Prostate gland (tissue), 2 donors: ENCODE measurements around the gene ZNF133. TPM values are rescaled to one million over a fixed set of nuclear protein-coding genes. Genes with fewer than 3 reads are reported as not detected.
"Not testable (repeated sequence)": the region's sequence is repeated elsewhere in the genome, so short reads cannot be mapped to it uniquely, and the experiment has no call there.

Experiments
- DNase-seq: peaks from one replicate; pipeline ENCODE4 v3.0.0-alpha.2; 2019; ENCODE audit warnings: low spot score
- H3K27ac ChIP-seq, 2 donors: fragments of 200-600 bp; sonication (generic); 2 replicates each; pipeline ENCODE4 v1.5.1; 2017 to 2019
- H3K27me3 ChIP-seq: fragments of 200-600 bp; sonication (generic); replicated peaks from 2 replicates; pipeline ENCODE4 v1.5.1; 2019; ENCODE audit not compliant: insufficient read depth
- H3K36me3 ChIP-seq, 2 donors: fragments of 200-600 bp; sonication (generic); 1 replicate in 1 of 2; 2 replicates in 1 of 2; pipeline versions ENCODE4 v1.5.1 to v1.8.1; 2017 to 2019
- H3K4me1 ChIP-seq: fragments of 200-600 bp; sonication (generic); replicated peaks from 2 replicates; pipeline ENCODE4 v1.5.1; 2019
- H3K4me3 ChIP-seq, 2 donors: fragments of 200-600 bp; sonication (generic); 2 replicates each; pipeline ENCODE4 v1.5.1; 2017 to 2019
- H3K9me3 ChIP-seq: fragments of 200-600 bp; sonication (generic); 2 replicates; pipeline ENCODE4 v1.5.1; 2017
- POLR2A ChIP-seq: fragments of 450-650 bp; IDR thresholded peaks from one replicate; pipeline ENCODE4 v1.6.1; 2016; ENCODE audit warnings: antibody characterized with exemption, mild to moderate bottlenecking
- POLR2AphosphoS5 ChIP-seq: sonication (generic); formaldehyde crosslinking; IDR thresholded peaks from one replicate; pipeline ENCODE4 v1.6.1; 2017; ENCODE audit warnings: antibody characterized with exemption
- WGBS: methylation state at CpG from one replicate; pipeline ENCODE4 v1.1.5; 2018; 5-methylcytosine and 5-hydroxymethylcytosine counted together
- intact Hi-C: fragments of 100-400 bp; cut with DNase I; formaldehyde crosslinking; loops from one replicate; pipeline ENCODE4 v1.14.2; 2022
- total RNA-seq, 2 donors: library from RNA; depleted of rRNA; stranded (reverse); fragments of >200 nt; gene quantifications; one replicate each; pipeline ENCODE4 v1.1.0, GENCODE V29; 2016
- TF ChIP-seq, protein P1 (sequence below), 4 experiments: fragments of 200-600 bp in 2 of 4; fragments of 450-650 bp in 2 of 4; sonication (generic) in 2 of 4; IDR thresholded peaks; 1 replicate in 3 of 4; 2 replicates in 1 of 4; pipeline ENCODE4 v1.5.1; 2016 to 2019; ENCODE audit warnings: antibody characterized with exemption in 4 of 4, mild to moderate bottlenecking in 2 of 4, moderate library complexity in 2 of 4

ZNF133 gene
- total RNA-seq: 10 to 100 TPM; 15.2 to 23.1 TPM

DNA sequence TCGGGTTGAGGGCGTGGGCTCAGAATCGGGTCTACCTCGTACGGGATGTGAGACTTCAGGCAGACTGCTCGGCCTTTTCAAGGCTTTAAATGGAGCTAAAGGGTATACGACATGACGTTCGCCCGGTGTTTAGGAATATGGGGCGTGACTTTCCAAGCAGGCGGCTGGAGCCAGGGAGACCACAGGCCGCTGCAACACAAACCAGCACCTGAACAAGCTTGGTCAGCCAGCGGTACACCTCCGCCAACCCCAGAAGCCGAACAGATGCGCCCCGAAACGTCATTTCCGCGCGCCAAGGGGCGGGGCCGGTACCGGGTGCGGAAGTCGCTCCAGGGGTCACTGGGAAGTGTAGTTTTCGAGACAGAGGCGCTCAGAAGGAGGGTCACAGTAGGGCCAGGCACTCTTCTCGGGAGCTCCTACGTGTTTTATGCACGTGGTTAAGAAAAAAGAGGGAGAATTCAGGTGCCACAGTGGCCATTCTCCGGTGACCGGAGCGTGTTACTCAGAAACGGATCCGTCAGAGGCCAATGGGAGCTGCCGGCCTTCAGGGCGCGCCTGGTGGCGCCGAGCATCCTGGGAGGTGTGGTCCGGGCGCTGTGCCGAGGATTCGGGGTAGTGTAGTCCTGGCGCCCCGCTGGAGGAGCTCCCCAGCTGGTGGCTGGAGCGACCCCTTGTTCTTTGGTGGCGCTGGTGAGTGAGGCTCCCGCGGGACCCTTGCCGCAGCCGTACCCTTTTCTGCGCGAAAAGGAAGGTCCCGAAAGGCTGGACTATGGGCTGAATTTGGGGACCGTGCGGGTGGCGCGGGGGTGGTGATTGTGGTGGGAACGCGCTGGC lies at the start of gene ZNF133:
ZNF133 (plus strand) TSS at position 613 of the 834 bp plus-strand sequence. CDS start 17,160 bp downstream, outside the sequence.
- H3K36me3 ChIP-seq: no peaks in the 10 kb centered on the region
- intact Hi-C loops: loop anchor here (2.0 kb wide), 2 partner anchors 151 to 179 kb away; partner anchors contain the start of genes DZANK1, KAT14, PET117 and POLR3F
- peak; percentile 97 for TF ChIP-seq POLR2AphosphoS5
- TF ChIP-seq, protein P1, sequence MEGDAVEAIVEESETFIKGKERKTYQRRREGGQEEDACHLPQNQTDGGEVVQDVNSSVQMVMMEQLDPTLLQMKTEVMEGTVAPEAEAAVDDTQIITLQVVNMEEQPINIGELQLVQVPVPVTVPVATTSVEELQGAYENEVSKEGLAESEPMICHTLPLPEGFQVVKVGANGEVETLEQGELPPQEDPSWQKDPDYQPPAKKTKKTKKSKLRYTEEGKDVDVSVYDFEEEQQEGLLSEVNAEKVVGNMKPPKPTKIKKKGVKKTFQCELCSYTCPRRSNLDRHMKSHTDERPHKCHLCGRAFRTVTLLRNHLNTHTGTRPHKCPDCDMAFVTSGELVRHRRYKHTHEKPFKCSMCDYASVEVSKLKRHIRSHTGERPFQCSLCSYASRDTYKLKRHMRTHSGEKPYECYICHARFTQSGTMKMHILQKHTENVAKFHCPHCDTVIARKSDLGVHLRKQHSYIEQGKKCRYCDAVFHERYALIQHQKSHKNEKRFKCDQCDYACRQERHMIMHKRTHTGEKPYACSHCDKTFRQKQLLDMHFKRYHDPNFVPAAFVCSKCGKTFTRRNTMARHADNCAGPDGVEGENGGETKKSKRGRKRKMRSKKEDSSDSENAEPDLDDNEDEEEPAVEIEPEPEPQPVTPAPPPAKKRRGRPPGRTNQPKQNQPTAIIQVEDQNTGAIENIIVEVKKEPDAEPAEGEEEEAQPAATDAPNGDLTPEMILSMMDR (IDR thresholded peaks at IDR 0.05): peak in 2 of 4 experiments; percentile 17 to 26
- peak; percentile 67 for TF ChIP-seq POLR2A
- H3K9me3 ChIP-seq: no peaks in the 10 kb centered on the region
- WGBS: under 1% methylated on average over 63 of the region's 63 CpGs
- H3K27me3 ChIP-seq: no peaks in the 10 kb centered on the region
- H3K4me3 ChIP-seq: peak within 1 kb of the TSS; percentile 80 to 81
- peak; percentile 97 for DNase-seq
- peaks cover 3% of the 10 kb centered on the region for H3K4me1 ChIP-seq
- H3K27ac ChIP-seq: peak within 1 kb of the TSS; percentile 96

DNA sequence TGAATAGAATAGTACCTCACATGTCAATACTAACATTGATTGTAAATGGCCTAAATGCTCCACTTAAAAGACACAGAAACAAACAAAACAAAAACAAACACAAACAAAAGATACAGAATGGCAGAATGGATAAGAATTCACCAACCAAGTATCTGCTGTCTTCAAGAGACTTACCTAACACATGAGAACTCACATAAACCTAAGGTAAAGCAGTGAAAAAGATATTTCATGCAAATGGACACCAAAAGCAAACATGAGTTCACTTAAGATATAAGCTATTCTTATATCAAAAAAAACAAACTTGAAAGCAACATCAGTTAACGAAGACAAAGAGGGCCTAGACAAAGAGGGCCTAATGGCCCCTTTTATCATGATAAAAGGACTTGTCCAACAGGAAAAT lies 47.3 kb upstream of the ZNF133 start:
- Histone ChIP-seq H3K4me1 (no peaks in the 10 kb centered on the region), H3K27ac (no peak overlapping the region), H3K27me3 (no peaks in the 10 kb centered on the region), H3K36me3 (no peaks in the 10 kb centered on the region), H3K9me3 (no peaks in the 10 kb centered on the region), H3K4me3 (no peak overlapping the region)
- no peak for DNase-seq
- 58% methylated on average over 1 of the region's 1 CpG for WGBS
- TF ChIP-seq, protein P1 (IDR thresholded peaks at IDR 0.05): no peak
- no peak for TF ChIP-seq POLR2AphosphoS5
- no peak for TF ChIP-seq POLR2A
- intact Hi-C loops: no loop called here

DNA sequence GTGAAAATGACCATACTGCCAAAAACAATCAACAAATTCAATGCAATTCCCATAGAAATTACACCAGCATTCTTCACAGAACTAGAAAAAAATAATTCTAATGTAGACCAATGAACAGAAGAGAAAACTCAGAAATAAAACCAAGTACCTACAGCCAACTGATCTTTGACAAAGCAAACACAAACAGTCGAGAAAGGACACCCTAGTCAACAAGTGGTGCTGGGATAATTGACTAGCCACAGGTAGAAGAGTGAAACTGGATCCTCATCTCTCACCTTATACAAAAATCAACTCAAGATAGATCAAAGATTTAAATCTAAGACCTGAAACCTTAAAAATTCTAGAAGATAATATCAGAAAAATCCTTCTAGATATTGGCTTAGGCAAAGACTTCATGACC lies 44.5 kb upstream of the ZNF133 start:
- TF ChIP-seq, protein P1 (IDR thresholded peaks at IDR 0.05): no peak
- TF ChIP-seq POLR2A: no peak
- no peak for TF ChIP-seq POLR2AphosphoS5
- Histone ChIP-seq H3K27ac (no peak overlapping the region), H3K27me3 (no peaks in the 10 kb centered on the region), H3K36me3 (no peaks in the 10 kb centered on the region), H3K4me1 (no peaks in the 10 kb centered on the region), H3K4me3 (no peak overlapping the region), H3K9me3 (no peaks in the 10 kb centered on the region)
- 34% methylated on average over 1 of the region's 1 CpG for WGBS
- no peak for DNase-seq
- intact Hi-C loops: no loop called here

DNA sequence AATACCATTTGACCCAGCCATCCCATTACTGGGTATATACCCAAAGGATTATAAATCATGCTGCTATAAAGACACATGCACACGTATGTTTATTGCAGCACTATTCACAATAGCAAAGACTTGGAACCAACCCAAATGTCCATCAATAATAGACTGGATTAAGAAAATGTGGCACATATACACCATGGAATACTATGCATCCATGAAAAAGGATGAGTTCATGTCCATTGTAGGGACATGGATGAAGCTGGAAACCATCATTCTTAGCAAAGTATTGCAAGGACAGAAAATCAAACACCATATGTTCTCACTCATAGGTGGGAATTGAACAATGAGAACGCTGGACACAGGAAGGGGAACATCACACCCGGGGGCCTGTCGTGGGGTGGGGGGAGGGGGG lies 39.8 kb upstream of the ZNF133 start:
- H3K27ac ChIP-seq, H3K4me1 ChIP-seq, H3K9me3 ChIP-seq, H3K27me3 ChIP-seq, intact Hi-C loops, H3K36me3 ChIP-seq, DNase-seq, H3K4me3 ChIP-seq: not testable (repeated sequence)
- 81% methylated on average over 4 of the region's 4 CpGs for WGBS

DNA sequence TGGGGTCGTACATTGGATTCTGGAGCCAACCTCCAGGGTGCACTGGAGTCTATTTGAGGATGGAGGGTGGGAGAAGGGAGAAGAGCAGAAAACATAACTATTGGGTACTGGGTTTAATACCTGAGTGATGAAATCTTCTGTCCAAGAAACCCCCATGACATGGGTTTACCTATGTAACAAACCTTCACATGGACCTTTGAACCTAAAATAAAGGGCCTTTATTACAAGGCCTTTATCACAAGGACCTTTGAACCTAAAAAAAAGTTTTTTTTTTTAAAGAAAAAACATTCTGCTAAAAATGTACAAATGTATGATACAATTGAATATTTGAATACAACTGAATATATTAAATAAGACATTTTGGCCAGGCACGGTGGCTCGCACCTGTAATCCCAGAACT lies 38.1 kb upstream of the ZNF133 start:
- no peaks in the 10 kb centered on the region for H3K36me3 ChIP-seq
- TF ChIP-seq POLR2A (no peak), POLR2AphosphoS5 (no peak)
- TF ChIP-seq, protein P1 (IDR thresholded peaks at IDR 0.05): no peak
- no peaks in the 10 kb centered on the region for H3K4me1 ChIP-seq
- intact Hi-C loops: no loop called here
- DNase-seq: no peak
- 85% methylated on average over 3 of the region's 3 CpGs for WGBS
- H3K27me3 ChIP-seq: no peaks in the 10 kb centered on the region
- no peak overlapping the region for H3K4me3 ChIP-seq
- no peaks in the 10 kb centered on the region for H3K9me3 ChIP-seq
- no peak overlapping the region for H3K27ac ChIP-seq
